GM12865 (cell line): ENCODE measurements around the gene FRK.

ENCODE experiments used
- DNase-seq: peaks from one replicate; pipeline ENCODE4 v3.0.0; 2010; ENCODE audit warnings: low read depth
- H3K4me3 ChIP-seq: 2 replicates; pipeline ENCODE4 v1.5.1; 2011; ENCODE audit warnings: mild to moderate bottlenecking, low read depth, low read length, control low read depth
- TF ChIP-seq, protein P1 (sequence below): IDR thresholded peaks from 2 replicates; pipeline ENCODE4 v1.5.1; 2011; ENCODE audit warnings: low read length, control low read depth, low read depth, inconsistent platforms; ENCODE audit not compliant: insufficient read depth; ENCODE audit errors: missing control alignments

FRK gene

DNA sequence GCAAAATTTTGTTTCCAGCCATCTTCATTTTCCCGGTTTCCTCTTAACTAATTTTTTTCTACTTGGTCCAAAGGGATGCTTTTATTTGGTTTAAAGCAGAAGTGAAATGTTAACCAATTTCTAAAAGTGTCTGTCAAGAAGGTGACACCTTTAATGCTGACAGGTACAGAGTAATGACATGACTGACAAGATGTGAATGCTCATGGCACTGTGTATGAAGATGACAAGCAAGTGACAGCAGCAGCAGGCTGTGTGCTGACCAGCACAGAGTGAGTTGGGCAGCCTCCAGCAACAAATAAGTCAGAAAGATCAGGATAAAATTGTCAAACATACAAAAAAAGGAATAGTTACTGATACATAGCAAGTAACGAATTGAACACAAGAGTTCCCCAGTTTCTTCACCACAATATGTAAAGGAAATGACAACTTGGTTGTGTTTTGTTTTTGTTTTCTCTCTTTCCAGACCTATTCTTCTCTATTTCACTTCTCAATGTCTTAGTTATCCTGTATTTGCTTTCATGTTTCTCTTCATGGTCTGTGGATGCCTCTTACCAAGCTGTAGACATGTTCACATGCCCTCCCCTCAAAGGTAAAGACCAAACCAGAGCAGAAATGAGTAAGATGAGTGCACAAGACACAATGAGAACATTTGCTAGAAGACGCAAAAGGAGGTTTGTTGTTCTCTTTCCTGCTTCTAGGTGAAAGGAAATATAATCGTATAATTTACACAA, 174.9 kb downstream of the FRK start:
- TF ChIP-seq, protein P1, sequence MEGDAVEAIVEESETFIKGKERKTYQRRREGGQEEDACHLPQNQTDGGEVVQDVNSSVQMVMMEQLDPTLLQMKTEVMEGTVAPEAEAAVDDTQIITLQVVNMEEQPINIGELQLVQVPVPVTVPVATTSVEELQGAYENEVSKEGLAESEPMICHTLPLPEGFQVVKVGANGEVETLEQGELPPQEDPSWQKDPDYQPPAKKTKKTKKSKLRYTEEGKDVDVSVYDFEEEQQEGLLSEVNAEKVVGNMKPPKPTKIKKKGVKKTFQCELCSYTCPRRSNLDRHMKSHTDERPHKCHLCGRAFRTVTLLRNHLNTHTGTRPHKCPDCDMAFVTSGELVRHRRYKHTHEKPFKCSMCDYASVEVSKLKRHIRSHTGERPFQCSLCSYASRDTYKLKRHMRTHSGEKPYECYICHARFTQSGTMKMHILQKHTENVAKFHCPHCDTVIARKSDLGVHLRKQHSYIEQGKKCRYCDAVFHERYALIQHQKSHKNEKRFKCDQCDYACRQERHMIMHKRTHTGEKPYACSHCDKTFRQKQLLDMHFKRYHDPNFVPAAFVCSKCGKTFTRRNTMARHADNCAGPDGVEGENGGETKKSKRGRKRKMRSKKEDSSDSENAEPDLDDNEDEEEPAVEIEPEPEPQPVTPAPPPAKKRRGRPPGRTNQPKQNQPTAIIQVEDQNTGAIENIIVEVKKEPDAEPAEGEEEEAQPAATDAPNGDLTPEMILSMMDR, result no peak
- peak; percentile 62 for DNase-seq
- no peak overlapping the region for H3K4me3 ChIP-seq

DNA sequence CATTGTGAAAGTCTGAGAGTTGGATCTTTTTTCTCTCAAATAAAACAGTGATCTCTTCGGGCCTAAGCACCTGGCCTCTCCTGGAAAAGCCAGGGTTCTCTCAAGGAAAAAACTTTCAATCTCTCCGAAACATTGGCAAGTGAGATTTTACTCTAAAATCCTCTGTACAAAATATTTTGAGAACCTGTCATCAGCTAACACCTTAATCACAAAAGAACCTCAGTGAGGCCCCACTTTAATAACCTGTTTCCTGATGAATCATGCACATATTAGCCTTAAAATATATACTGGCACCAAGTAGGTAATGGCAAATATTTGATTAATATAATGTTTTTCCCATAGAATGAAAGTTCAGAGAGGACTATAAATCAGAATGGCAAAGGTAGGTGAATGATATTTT, 177.9 kb downstream of the FRK start:
- TF ChIP-seq, protein P1, result no peak
- no peak for DNase-seq
- no peak overlapping the region for H3K4me3 ChIP-seq

DNA sequence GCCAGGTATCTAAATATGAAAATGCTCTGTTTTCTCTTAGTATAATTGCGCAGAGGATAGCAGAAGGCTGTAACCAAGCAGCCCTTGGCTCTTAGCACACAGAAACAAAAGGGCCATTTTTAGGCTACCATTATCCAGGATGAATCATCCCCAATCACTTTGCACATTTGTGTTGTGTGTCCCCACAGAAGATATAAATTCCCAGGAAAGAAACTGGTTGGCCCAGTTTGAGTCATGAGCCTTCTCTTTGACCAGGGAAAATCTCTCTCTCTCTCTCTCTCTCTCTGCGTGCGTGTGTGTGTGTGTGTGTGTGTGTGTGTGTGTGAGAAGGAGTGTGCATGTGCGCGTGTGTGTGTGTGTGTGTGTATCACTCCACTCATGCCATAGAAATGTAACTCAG, 178.5 kb downstream of the FRK start:
- no peak overlapping the region for H3K4me3 ChIP-seq
- TF ChIP-seq, protein P1, result no peak
- no peak for DNase-seq
